Thymus (tissue), 11 donors: Measurements from ENCODE around the gene LDHB. TPM values are rescaled to one million over a fixed set of nuclear protein-coding genes. Genes with fewer than 3 reads are reported as not detected.
"Not testable (repeated sequence)": the region's sequence is repeated elsewhere in the genome, so short reads cannot be mapped to it uniquely, and the experiment has no call there.

Source experiments
- DNase-seq, 9 donors: peaks; one replicate each; pipeline ENCODE4 v3.0.0-alpha.2; 2013; ENCODE audit warnings: low spot score in 9 of 9, low read depth in 6 of 9, missing footprints in 1 of 9
- H3K27ac ChIP-seq, 2 donors: one replicate each; pipeline ENCODE4 v1.5.1; 2013; ENCODE audit warnings: control low read depth in 1 of 2, low read depth in 1 of 2, low read length in 1 of 2, mild to moderate bottlenecking in 1 of 2, moderate library complexity in 1 of 2
- H3K27me3 ChIP-seq, 2 donors: one replicate each; pipeline ENCODE4 v1.5.1; 2013; ENCODE audit warnings: low read length in 1 of 2; ENCODE audit not compliant: control insufficient read depth in 2 of 2, insufficient read depth in 1 of 2
- H3K36me3 ChIP-seq, 2 donors: one replicate each; pipeline ENCODE4 v1.5.1; 2013; ENCODE audit warnings: low read length in 1 of 2, mild to moderate bottlenecking in 1 of 2, moderate library complexity in 1 of 2; ENCODE audit not compliant: control insufficient read depth in 2 of 2, insufficient read depth in 2 of 2
- H3K4me1 ChIP-seq, 2 donors: one replicate each; pipeline ENCODE4 v1.5.1; 2013; ENCODE audit warnings: low read length in 2 of 2; ENCODE audit not compliant: control insufficient read depth in 2 of 2, insufficient read depth in 2 of 2
- H3K4me3 ChIP-seq, 2 donors: one replicate each; pipeline ENCODE4 v1.5.1; 2013; ENCODE audit warnings: low read length in 2 of 2, control low read depth in 1 of 2, mild to moderate bottlenecking in 1 of 2
- H3K9me3 ChIP-seq, 2 donors: one replicate each; pipeline ENCODE4 v1.5.1; 2013; ENCODE audit warnings: low read length in 1 of 2, mild to moderate bottlenecking in 1 of 2; ENCODE audit not compliant: control insufficient read depth in 2 of 2, insufficient read depth in 1 of 2
- WGBS: extraction: QIAGEN DNeasy Blood & Tissue Kit; methylation state at CpG from one replicate; pipeline ENCODE4 v1.1.7; 2013; 5-methylcytosine and 5-hydroxymethylcytosine counted together
- polyA plus RNA-seq: library from polyadenylated mRNA; stranded (reverse); fragments of 200-250 nt; gene quantifications from one replicate; pipeline ENCODE4 v1.2.3, GENCODE V29; 2013
- total RNA-seq: library from RNA; stranded (reverse); fragments of 120-200 nt; gene quantifications from one replicate; pipeline ENCODE4 v1.2.4, GENCODE V29; 2013
- donor health status: healthy.

Gene LDHB
- total and polyA plus RNA-seq, 2 donors: 325 to 847 TPM

- Histone ChIP-seq H3K27me3 (no peaks in the 10 kb centered on the region), H3K4me1 (no peaks in the 10 kb centered on the region), H3K9me3 (no peaks in the 10 kb centered on the region), H3K36me3 (no peaks in the 10 kb centered on the region), H3K4me3 (no peak overlapping the region), H3K27ac (no peak overlapping the region)
- no peak for DNase-seq
These were observed 49.4 kb downstream of the LDHB start for GRCh38 chr12:21608196-21608595.

GRCh38 chr12:21607701-21608100 lies 49.9 kb downstream of the LDHB start:
- whole genome bisulfite sequencing: 93% methylated on average over 2 of the region's 2 CpGs
- H3K4me1 ChIP-seq: no peaks in the 10 kb centered on the region
- H3K4me3 ChIP-seq: no peak overlapping the region
- H3K27ac ChIP-seq: no peak overlapping the region
- H3K36me3 ChIP-seq: no peaks in the 10 kb centered on the region
- no peaks in the 10 kb centered on the region for H3K9me3 ChIP-seq
- DNase-seq: peak in 3 of 9 donors; percentile 7 to 32 (median 11)
- no peaks in the 10 kb centered on the region for H3K27me3 ChIP-seq

DNA sequence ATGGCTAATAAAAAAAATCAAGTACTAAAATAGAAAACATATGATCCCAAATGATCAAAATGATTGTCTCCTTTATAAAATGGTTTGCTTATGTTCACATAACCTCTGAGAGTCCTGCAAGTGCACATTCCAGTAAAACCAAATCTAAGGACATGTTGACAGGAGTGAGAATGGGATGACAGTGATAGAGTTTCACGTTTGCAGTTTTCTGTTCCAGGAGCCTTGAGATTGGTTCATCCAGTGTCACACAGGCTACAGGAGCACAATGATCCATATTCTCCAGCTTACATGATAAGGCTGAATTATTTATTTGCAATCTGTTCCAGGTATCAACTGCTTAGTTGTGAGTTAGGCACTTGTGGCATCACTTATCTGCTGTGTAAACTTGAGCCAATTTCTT lies 51.5 kb downstream of the LDHB start:
- Histone ChIP-seq H3K4me1 (no peaks in the 10 kb centered on the region), H3K27me3 (no peaks in the 10 kb centered on the region), H3K36me3 (no peaks in the 10 kb centered on the region), H3K4me3 (no peak overlapping the region), H3K27ac (no peak overlapping the region), H3K9me3 (no peaks in the 10 kb centered on the region)
- 92% methylated on average over 1 of the region's 1 CpG for WGBS
- no peak for DNase-seq

DNA sequence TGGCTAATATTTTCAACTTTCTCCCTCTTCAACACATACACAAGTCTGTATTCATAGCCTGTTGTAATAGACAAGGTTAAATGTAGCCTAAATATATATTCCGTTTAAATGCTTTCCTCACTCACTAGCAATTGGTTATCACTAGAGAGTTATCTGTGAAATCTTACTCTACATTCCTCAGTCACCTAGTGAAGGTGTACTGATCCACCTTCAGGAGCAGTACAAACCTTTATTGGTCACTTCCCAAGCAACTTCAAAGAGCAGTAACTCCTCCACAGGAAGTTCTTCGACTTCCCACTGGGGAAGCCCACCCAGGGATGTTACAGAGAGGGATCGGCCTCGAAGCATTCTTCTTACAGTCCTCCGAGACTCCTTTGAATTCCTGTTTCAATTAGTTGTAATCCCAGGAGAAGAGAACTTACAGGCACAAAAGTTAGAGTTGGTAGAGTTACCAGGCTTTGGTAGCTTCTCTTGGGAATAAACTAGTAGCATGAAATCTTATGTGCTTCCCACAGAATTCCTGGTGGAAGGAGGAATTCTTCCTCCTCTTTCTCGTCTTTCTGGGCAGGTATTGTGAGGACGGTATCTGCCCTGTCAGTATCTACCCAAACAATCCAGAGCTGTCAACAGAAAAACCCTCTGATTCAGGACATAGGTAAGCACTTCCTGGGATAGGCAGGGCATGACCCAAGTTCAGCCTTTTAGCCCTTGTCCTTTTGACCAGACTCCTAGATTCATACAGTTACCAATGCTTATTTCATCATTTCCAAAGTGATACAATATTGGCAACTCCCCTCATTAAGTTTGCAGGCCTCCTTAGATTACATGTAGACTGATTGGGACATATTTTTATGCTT lies 53.2 kb downstream of the LDHB start, which contains the start of gene GYS2:
Gene GYS2, minus strand, starts transcription at position 603 of the 857 bp plus-strand sequence. Its CDS starts 255 bp downstream, at position 348.
- no peaks in the 10 kb centered on the region for H3K27me3 ChIP-seq
- no peak for DNase-seq
- H3K4me1 ChIP-seq: no peaks in the 10 kb centered on the region
- H3K9me3 ChIP-seq: no peaks in the 10 kb centered on the region
- H3K4me3 ChIP-seq: no peak within 1 kb of the TSS
- H3K36me3 ChIP-seq: no peaks in the 10 kb centered on the region
- H3K27ac ChIP-seq: no peak within 1 kb of the TSS
- 91% methylated on average over 7 of the region's 7 CpGs for WGBS

GRCh38 chr12:21602774-21603173 lies 54.9 kb downstream of the LDHB start:
- Histone ChIP-seq H3K27ac (no peak overlapping the region), H3K4me1 (no peaks in the 10 kb centered on the region), H3K36me3 (no peaks in the 10 kb centered on the region), H3K4me3 (no peak overlapping the region), H3K9me3 (no peaks in the 10 kb centered on the region), H3K27me3 (no peaks in the 10 kb centered on the region)
- no peak for DNase-seq
- 93% methylated on average over 2 of the region's 2 CpGs for WGBS

- DNase-seq: no peak
- 96% methylated on average over 5 of the region's 5 CpGs for WGBS
- H3K4me3 ChIP-seq: no peak overlapping the region
- no peaks in the 10 kb centered on the region for H3K27me3 ChIP-seq
- H3K27ac ChIP-seq: no peak overlapping the region
- H3K9me3 ChIP-seq: no peaks in the 10 kb centered on the region
- no peaks in the 10 kb centered on the region for H3K4me1 ChIP-seq
- no peaks in the 10 kb centered on the region for H3K36me3 ChIP-seq
These were observed 57.4 kb downstream of the LDHB start for GRCh38 chr12:21600196-21600595.

DNA sequence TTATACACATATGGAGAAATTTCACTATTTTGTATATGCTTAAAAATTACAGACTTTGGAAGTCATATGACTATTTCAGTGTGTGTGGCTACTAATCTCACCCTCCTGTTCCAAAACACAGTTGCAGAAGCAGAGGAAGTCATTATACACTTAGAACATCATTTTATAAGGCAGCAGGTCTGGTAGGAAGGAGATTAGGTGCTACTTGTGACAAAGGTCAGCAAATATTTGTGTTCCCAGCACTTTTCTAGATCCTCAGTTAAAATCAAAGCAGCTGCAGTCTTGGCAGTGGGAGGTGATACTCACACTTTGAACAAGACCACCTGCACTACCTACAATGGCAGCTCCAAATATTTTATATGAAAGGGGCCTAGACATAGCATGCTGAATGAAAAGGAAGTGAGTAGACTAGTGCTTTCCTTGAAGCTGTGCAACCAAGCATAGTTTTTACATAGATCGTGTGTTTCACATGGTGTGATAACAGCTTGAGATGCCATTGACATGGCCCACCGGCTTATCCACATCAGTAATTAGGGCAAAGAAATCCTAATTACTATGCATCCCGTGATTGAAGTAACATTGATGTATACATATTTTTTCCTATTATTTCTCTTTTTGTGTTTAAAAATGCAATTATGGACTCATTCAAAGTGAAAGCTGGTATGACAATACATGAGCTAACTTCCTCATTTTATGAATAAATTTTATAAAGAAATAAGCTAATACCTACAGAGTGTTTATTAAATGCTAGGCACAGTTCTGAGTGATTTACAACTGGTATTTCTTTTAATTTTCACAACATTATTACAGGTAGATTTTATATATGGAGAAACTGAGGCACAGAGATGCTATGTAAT lies 58.3 kb downstream of the LDHB start:
- no peaks in the 10 kb centered on the region for H3K27me3 ChIP-seq
- no peaks in the 10 kb centered on the region for H3K9me3 ChIP-seq
- H3K4me3 ChIP-seq: no peak overlapping the region
- 98% methylated on average over 3 of the region's 3 CpGs for WGBS
- H3K36me3 ChIP-seq: no peaks in the 10 kb centered on the region
- DNase-seq: no peak
- H3K27ac ChIP-seq: no peak overlapping the region
- no peaks in the 10 kb centered on the region for H3K4me1 ChIP-seq

DNA sequence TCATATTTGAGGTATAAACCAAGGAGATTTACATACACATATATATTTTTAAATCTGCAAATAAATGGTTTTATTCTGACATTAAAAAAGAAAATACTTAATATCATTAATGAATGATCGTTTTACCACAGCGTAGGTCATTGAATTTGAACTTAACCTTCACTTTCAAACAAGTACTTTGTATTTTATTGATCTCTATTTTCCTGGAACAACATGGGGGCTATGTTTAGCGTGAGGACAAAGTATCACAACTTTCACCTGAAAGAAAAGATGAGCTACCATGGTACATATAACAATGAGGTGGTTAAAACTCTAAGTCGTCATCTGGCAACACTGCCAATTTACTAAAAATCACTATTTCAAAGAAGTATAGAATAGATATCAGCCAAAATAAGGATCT lies 59.0 kb downstream of the LDHB start:
- Histone ChIP-seq H3K36me3 (no peaks in the 10 kb centered on the region), H3K9me3 (no peaks in the 10 kb centered on the region), H3K27me3 (no peaks in the 10 kb centered on the region), H3K4me1 (no peaks in the 10 kb centered on the region), H3K27ac (no peak overlapping the region), H3K4me3 (no peak overlapping the region)
- 95% methylated on average over 4 of the region's 4 CpGs for WGBS
- no peak for DNase-seq

GRCh38 chr12:21595356-21595755 lies 62.3 kb downstream of the LDHB start:
- H3K27ac ChIP-seq, H3K4me3 ChIP-seq, DNase-seq, H3K36me3 ChIP-seq, H3K4me1 ChIP-seq, H3K27me3 ChIP-seq, H3K9me3 ChIP-seq: not testable (repeated sequence)
